Renal cortex interstitium (tissue), 11 donors: ENCODE data around the gene RAB25. TPM values are rescaled to one million over a fixed set of nuclear protein-coding genes. Genes with fewer than 3 reads are reported as not detected.
"Not testable (repeated sequence)": the region's sequence is repeated elsewhere in the genome, so short reads cannot be mapped to it uniquely, and the experiment has no call there.

Source experiments
- DNase-seq, 11 donors: peaks; one replicate each; pipeline ENCODE4 v3.0.0-alpha.2; 2013; ENCODE audit warnings: low read depth in 9 of 11, low spot score in 4 of 11; ENCODE audit errors: extremely low read depth in 1 of 11
- polyA plus RNA-seq, 3 donors: library from polyadenylated mRNA; unstranded; fragments of 120-200 nt; gene quantifications; one replicate each; pipeline ENCODE4 v1.2.1, GENCODE V29; 2013; ENCODE audit not compliant: insufficient read length in 3 of 3

RAB25 gene
- polyA plus RNA-seq, 3 donors, result 46.2 to 67.0 (median 47.6) TPM

- DNase-seq, result no peak
Observed at GRCh38 chr1:156108057-156108456, 47.1 kb downstream of the RAB25 start.

DNA sequence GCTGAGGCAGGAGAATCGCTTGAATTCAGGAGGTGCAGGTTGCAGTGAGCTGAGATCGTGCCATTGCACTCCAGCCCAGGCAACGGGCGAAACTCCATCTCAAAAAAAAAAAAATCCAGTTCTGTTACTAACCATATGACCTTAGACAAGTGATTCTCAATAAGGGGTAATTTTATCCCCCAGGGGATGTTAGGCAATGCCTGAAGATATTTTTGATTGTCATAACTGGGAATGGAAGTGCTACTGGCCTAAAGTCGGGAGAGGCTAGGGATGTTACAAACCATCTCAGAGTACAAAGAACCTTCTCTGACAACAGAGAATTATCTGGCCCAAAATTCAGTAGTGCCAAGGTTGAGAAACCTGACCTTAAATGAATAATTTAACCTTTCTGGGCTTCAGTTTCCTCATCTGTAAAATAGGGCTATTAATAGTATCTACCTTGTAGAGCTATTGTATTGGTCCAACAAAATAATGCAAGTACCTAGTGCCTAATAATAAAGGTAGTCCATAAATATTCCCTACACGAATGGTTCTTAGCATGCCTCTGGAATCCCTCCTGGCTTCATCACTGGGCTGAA lies 47.8 kb downstream of the RAB25 start:
- no peak for DNase-seq

GRCh38 chr1:156110252-156110651 lies 49.3 kb downstream of the RAB25 start:
- DNase-seq, result no peak

- DNase-seq, result no peak
Observed at GRCh38 chr1:156111355-156111962, 50.5 kb downstream of the RAB25 start.

DNA sequence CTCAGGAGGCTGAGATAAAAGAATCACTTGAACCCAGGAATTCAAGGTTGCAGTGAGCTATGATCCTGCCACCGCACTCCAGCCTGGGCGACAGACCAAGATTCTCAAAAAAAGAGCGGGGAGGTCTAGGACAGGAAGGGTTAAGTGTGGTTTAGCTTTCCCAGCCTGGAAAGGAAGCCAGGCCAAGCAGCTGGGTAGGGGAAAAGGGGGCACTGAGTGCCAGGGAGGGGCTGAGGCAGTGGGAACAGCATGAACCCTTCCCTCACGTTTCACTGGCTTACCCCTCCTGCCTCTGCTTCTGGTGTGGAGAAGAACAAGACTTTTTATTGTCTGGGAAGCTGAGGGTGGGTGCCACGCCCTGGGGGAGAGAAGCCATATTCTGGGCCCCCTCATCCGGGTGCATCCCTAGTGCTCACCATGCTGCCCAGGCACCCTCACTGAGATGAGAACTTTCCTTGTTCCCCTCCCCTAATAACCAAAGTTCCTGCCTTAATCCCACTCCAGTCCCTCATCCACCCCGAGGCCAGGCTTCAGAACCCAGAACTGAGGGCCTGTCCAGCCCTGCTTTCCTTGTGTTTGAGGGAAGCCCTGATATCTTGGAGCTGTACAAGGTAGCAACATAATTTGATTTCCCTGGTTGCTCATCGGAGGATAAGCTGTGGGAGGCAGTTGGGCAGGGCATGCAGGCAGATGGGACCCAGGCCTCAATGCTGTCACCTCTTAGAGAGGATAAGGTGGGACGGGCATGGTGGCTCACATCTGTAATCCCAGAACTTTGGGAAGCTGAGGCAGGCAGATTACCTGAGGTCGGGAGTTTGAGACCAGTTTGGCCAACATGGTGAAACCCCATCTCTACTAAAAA lies 51.5 kb downstream of the RAB25 start:
- no peak for DNase-seq

DNA sequence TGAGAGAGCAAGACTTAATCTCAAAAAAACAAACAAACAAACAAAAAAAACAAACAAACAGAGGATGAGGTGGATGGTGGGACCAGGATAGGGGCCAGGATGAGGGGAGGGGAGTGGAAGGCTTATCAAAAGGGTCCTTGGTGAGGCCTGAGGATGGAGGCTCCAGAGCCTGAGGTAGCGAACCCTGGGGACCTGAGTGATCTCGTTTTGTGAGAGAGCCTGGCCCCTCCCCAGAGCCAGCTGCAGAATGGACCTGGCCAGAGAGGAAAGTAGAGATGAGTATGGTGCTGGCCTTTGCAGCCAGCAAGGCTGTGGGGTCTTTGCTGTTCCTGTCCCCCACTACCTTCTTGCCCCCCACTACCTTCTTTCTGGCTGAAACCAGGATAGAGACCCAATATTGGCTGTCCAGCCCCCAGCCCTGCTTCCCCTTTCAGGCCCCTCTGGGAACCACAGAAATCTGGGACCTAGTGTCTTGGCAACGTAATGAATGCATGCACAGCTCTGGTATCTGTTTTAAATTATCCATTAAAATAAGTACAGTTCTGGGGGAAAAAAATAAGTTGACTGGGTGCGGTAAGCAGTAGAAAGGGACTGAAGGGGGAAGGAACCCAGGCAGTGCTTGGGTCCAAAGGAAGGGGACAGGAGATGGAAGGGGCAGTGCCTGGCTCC lies 52.5 kb downstream of the RAB25 start:
- DNase-seq, result no peak

DNA sequence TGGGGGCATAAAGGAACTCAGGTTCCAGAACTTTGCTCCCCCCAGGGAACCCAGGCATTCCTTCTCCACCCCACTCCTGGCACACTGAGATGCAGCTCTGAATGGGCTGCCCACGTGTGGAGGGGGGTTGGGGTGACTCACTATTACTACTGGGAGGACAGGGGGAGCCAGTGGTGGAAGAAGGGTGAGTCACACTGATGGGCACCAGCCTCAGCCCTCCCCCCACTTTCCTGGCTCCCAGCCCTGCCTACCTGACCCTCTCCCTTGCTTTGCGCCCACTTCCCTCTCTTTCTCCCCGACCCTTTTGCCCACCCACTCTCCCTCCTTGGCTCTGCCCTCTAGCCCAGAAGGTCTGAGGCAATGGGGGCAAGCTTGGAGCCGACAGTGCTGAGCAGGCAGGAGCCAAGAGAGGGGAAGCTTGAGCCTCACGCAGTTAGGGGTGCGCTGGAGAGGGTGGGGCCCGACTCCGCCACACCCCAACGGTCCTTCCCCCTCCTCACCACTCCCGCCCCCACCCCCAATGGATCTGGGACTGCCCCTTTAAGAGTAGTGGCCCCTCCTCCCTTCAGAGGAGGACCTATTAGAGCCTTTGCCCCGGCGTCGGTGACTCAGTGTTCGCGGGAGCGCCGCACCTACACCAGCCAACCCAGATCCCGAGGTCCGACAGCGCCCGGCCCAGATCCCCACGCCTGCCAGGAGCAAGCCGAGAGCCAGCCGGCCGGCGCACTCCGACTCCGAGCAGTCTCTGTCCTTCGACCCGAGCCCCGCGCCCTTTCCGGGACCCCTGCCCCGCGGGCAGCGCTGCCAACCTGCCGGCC lies 53.4 kb downstream of the RAB25 start, which contains the start of gene LMNA:
LMNA (plus strand) TSS at position 611 of the 818 bp plus-strand sequence. CDS start 208 bp downstream, outside the sequence.
- DNase-seq, result peak in 1 of 11 donors; percentile 65

DNA sequence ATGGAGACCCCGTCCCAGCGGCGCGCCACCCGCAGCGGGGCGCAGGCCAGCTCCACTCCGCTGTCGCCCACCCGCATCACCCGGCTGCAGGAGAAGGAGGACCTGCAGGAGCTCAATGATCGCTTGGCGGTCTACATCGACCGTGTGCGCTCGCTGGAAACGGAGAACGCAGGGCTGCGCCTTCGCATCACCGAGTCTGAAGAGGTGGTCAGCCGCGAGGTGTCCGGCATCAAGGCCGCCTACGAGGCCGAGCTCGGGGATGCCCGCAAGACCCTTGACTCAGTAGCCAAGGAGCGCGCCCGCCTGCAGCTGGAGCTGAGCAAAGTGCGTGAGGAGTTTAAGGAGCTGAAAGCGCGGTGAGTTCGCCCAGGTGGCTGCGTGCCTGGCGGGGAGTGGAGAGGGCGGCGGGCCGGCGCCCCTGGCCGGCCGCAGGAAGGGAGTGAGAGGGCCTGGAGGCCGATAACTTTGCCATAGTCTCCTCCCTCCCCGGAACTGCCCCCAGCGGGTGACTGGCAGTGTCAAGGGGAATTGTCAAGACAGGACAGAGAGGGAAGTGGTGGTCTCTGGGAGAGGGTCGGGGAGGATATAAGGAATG lies 54.1 kb downstream of the RAB25 start:
- DNase-seq, result no peak

DNA sequence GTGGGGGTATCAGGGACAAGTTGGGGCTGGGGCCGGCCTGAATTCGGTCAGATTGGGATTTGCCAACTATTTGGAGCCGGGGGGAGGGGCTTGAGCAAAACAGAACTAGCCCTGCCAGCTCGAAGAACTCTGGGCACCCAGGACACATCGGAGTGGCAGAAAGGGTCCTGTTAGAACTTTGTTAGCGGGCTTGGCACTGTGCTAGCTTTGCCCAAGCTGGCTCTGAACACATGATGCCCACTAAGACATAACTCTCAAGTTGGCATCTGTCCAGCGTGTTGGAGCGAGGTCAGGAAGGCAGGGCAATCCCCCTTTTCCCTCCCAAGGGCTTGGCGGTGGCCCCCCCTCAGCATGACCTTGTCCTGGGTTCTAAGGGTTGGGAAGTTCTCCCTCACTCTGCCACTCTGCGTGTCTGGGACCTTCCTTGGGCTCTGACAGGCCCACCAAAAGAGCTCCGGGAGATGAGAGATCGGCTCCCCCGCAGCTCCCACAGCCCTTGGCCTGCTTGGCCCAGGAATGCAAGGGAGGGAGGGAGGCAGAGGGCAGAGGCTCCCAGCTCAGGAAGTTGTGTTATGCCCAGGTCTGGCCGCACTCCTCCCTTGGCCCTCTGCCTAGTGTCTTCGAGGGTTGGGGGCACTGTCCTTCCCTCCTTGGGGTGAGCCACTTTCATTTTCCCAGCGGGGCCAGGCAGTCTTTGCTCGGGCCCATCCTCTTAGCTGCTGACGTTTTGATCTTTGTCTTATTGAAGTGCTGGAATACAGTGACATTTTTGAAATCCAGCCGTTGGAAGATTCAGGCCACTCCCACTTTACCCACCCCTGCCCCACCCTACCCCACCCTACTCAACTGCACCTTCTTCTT lies 54.8 kb downstream of the RAB25 start:
- peak in 4 of 11 donors; percentile 65 to 80 (median 78) for DNase-seq

- DNase-seq, result not testable (repeated sequence)
Observed at GRCh38 chr1:156116731-156117130, 55.8 kb downstream of the RAB25 start.

GRCh38 chr1:156117414-156118176 lies 56.6 kb downstream of the RAB25 start:
- no peak for DNase-seq

DNA sequence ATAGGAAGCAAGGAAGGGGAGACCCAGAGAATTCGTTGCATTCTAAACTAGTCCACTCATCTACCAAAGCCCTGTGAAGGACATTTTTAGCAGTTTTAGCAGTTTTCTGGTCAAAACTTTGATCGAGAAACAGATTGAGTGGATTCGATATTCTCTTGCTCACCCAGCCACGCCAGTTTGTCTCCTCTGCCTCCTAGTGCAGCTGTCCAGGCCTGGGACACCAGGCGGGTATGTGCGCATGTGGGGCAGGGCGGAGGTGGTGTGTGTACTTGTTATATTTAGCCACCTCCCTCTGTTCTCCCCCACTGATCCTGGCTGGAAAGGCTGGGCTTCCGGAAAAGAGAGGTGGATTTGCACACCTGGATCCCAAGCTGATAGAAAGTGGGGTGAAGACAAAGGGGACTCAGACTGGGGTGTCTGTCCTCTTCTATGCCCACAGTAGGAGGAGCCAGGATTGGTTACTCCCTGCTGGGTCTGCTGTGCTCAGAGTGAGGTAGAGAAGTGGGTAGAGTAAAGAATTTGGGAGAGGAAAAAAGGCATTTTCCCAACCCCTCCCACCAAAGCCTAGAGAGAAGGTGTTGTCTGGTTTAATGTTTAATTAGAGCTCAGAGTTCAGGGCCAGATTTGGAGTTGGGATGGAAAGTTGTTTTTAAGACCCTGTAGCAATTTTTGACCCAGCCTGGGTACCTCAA lies 57.4 kb downstream of the RAB25 start:
- no peak for DNase-seq

GRCh38 chr1:156119503-156120209 lies 58.7 kb downstream of the RAB25 start:
- DNase-seq, result no peak
